ENCODE data around the gene MAGEH1. TPM values are rescaled to one million over a fixed set of nuclear protein-coding genes. Genes with fewer than 3 reads are reported as not detected.
"Not testable (repeated sequence)": the region's sequence is repeated elsewhere in the genome, so short reads cannot be mapped to it uniquely, and the experiment has no call there.

Gene MAGEH1
- total RNA-seq, 2 donors from 2014 or later: 5.3 to 6.5 TPM

- Histone ChIP-seq H3K27ac (peak overlapping the region; percentile 68), H3K9ac (ENCODE audit: low read depth in 2 of 2, low read length in 2 of 2) (peak overlapping the region; percentile 56 to 72), H3K9me3 (no peaks in the 10 kb centered on the region), H3K27me3 (no peaks in the 10 kb centered on the region), H3K4me3 (peak overlapping the region; percentile 47), H3K4me1 (no peaks in the 10 kb centered on the region), H3K36me3 (no peaks in the 10 kb centered on the region)
- intact Hi-C loops (cut with DNase I): no loop called here
- TF ChIP-seq, protein P1, sequence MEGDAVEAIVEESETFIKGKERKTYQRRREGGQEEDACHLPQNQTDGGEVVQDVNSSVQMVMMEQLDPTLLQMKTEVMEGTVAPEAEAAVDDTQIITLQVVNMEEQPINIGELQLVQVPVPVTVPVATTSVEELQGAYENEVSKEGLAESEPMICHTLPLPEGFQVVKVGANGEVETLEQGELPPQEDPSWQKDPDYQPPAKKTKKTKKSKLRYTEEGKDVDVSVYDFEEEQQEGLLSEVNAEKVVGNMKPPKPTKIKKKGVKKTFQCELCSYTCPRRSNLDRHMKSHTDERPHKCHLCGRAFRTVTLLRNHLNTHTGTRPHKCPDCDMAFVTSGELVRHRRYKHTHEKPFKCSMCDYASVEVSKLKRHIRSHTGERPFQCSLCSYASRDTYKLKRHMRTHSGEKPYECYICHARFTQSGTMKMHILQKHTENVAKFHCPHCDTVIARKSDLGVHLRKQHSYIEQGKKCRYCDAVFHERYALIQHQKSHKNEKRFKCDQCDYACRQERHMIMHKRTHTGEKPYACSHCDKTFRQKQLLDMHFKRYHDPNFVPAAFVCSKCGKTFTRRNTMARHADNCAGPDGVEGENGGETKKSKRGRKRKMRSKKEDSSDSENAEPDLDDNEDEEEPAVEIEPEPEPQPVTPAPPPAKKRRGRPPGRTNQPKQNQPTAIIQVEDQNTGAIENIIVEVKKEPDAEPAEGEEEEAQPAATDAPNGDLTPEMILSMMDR (IDR thresholded peaks at IDR 0.05): no peak
- no peak for DNase-seq
Observed at GRCh38 chrX:55452833-55453124, 852 bp downstream of the MAGEH1 start.

DNA sequence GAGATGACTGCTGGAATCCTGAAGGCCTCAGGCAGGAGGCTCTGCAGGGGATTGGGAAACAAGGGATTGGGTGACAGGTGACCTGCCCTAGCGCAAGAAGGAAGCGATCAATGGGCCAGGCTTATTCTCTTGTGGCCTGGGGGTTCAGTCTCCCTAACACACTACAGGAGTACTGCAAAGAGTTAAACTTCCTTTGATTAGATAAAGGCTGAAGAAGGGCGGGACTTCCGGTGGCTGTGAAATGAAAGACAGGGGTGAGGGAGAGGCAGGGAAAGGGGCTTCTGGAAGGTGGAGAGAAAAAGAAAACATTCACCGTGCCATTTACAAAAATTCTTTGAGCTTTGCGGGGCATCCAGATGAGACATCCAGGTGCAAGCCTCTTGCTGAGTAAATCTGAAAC lies 3.8 kb downstream of the MAGEH1 start:
- H3K4me3 ChIP-seq; H3K27ac ChIP-seq; intact Hi-C loops (cut with DNase I); H3K36me3 ChIP-seq; DNase-seq; H3K4me1 ChIP-seq; H3K9ac ChIP-seq (ENCODE audit: low read depth in 2 of 2, low read length in 2 of 2); H3K9me3 ChIP-seq; H3K27me3 ChIP-seq: not testable (repeated sequence)

DNA sequence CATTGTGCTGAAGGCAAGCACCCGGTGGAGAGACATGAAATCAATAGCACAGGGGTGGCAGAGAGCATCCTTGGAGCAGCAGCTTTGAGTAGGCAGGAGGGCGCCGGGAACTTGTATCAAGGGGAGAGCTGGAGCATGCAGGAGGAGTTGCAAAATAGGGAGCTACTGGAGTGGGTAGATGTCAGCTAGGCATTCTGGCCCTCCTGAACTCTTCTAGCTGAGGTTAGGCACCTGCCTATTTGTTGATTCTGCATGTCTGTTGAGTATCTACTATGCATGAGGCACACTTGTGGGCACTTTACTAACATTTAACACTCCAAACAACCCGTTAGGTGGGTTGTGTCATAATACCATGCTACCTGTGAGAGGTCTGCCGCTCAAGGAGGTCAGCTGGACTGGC lies 7.5 kb downstream of the MAGEH1 start:
- H3K4me3 ChIP-seq; H3K9ac ChIP-seq (ENCODE audit: low read depth in 2 of 2, low read length in 2 of 2); intact Hi-C loops (cut with DNase I): not testable (repeated sequence)

DNA sequence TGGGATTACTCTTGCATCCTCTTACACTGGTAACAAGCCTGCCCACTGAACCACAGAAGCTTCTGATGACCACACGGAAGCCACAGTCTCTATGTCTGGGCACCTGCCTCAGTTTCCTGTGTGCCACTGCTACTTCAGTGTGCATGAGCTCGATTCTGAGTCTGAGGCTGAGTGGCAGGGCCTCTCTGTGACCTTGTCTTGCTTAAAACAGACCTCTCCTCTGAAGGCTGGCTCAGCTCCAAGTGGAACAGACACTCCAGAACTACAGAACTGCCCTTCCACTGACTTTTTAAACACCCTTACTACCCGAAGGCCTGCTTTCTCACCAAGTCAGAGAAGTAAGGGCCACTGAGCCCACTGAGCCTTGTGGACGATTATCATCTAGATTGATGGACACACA lies 8.0 kb downstream of the MAGEH1 start:
- H3K9me3 ChIP-seq; H3K4me3 ChIP-seq; H3K36me3 ChIP-seq; H3K27ac ChIP-seq; H3K4me1 ChIP-seq; intact Hi-C loops (cut with DNase I); H3K9ac ChIP-seq (ENCODE audit: low read depth in 2 of 2, low read length in 2 of 2); H3K27me3 ChIP-seq; DNase-seq: not testable (repeated sequence)

More for the DNA sequence above, 7.5 kb downstream of the MAGEH1 start:
- H3K36me3 ChIP-seq, H3K9me3 ChIP-seq, H3K4me1 ChIP-seq, DNase-seq, H3K27me3 ChIP-seq, H3K27ac ChIP-seq: not testable (repeated sequence)

DNA sequence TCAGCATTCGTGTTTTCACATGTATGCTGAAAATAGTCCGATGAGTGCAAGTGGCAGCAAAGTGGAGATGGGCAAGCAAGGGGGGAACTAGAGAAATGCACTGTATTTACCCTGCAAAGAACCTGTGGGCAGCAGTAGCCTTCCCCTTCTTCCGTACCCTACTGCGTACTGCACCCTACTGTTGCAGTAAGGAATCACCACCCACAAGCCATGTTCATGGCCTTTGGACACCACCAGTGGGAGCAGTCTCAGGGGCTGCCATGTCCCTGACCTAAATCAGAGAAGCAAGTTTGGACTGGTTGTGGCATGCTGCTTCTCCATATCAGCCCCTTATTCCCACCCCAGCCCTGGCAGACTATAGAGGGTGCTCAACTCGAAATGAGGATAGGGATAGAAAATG lies 12.1 kb downstream of the MAGEH1 start:
- DNase-seq; H3K4me3 ChIP-seq; intact Hi-C loops (cut with DNase I); H3K27me3 ChIP-seq; H3K4me1 ChIP-seq; H3K9me3 ChIP-seq; H3K36me3 ChIP-seq; H3K27ac ChIP-seq; H3K9ac ChIP-seq (ENCODE audit: low read depth in 2 of 2, low read length in 2 of 2): not testable (repeated sequence)

GRCh38 chrX:55465108-55465507 lies 13.2 kb downstream of the MAGEH1 start:
- H3K27me3 ChIP-seq; H3K9ac ChIP-seq (ENCODE audit: low read depth in 2 of 2, low read length in 2 of 2); DNase-seq; H3K4me3 ChIP-seq; H3K27ac ChIP-seq; H3K4me1 ChIP-seq; intact Hi-C loops (cut with DNase I); H3K9me3 ChIP-seq; H3K36me3 ChIP-seq: not testable (repeated sequence)

- intact Hi-C loops (cut with DNase I); H3K4me3 ChIP-seq; DNase-seq: not testable (repeated sequence)
Observed at GRCh38 chrX:55465791-55466190, 13.9 kb downstream of the MAGEH1 start.

GRCh38 chrX:55479956-55480355 lies 28.0 kb downstream of the MAGEH1 start:
- intact Hi-C loops (cut with DNase I); H3K36me3 ChIP-seq; H3K4me3 ChIP-seq; H3K27me3 ChIP-seq; H3K4me1 ChIP-seq; DNase-seq; H3K9ac ChIP-seq (ENCODE audit: low read depth in 2 of 2, low read length in 2 of 2); H3K27ac ChIP-seq; H3K9me3 ChIP-seq: not testable (repeated sequence)

More at GRCh38 chrX:55465791-55466190, 13.9 kb downstream of the MAGEH1 start:
- not testable (repeated sequence) for H3K36me3 ChIP-seq; H3K9me3 ChIP-seq; H3K9ac ChIP-seq (ENCODE audit: low read depth in 2 of 2, low read length in 2 of 2); H3K4me1 ChIP-seq; H3K27me3 ChIP-seq; H3K27ac ChIP-seq

DNA sequence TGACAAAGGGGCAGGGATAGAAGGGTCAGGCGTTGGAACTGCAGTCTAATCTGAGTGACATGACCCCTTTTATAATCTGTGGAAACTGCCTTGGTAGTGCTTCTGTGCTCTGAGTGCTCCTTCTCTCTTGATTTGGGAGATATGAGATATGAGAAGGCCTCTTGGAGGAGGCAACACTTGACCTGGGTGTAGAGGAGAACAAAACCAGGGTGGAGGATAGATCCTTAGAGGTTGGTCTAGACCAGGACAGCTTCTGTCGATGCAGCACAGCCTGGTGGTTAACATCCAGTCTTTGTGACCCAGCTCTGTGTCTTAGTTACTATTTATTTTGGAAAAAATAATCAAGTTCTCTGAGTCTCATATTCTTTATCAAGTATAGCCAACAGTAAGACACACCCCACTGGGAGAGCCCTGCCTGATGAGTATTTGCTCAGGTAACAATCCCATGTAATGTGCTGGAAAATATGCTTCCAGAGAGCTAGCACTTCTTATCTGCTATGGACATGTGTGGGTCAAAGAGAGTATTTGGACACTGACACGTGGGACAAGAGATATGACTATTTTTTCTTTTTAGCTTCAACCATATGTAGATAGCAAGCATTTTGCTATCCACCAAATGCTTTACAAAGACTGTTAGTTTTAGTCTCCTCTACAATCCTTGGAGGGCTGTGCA lies 28.6 kb downstream of the MAGEH1 start:
- intact Hi-C loops (cut with DNase I): no loop called here
- DNase-seq: no peak
- H3K27me3 ChIP-seq: no peaks in the 10 kb centered on the region
- H3K4me1 ChIP-seq: no peaks in the 10 kb centered on the region
- H3K9me3 ChIP-seq: no peaks in the 10 kb centered on the region
- H3K4me3 ChIP-seq: no peak overlapping the region
- H3K9ac ChIP-seq (ENCODE audit: low read depth in 2 of 2, low read length in 2 of 2): no peak overlapping the region
- no peak overlapping the region for H3K27ac ChIP-seq
- TF ChIP-seq, protein P1 (IDR thresholded peaks at IDR 0.05): no peak
- H3K36me3 ChIP-seq: no peaks in the 10 kb centered on the region
